Heart left ventricle (tissue), 13 donors: ENCODE data around the gene MYCT1.

ENCODE experiments used
- CTCF ChIP-seq, 12 donors: fragments of 200-600 bp; sonication (generic) in 4 of 12; IDR thresholded peaks; one replicate each; pipeline versions ENCODE4 v1.5.0 to v1.8.0; 2018 to 2022; ENCODE audit warnings: antibody characterized with exemption in 12 of 12, mild to moderate bottlenecking in 5 of 12
- POLR2A ChIP-seq, 2 donors: fragments of 450-650 bp; IDR thresholded peaks; one replicate each; pipeline ENCODE4 v1.6.1; 2017; ENCODE audit warnings: antibody characterized with exemption in 2 of 2, mild to moderate bottlenecking in 2 of 2, moderate library complexity in 2 of 2
- donor health status: ischemic (EF 13 %, LVEDD 7.1; RV severe dilation, severe dysfunction).
- donor health status: DM: no; HTN: yes; CAD: no.
- donor health status: DM: no; HTN: no; CAD: no.
- donor health status: ischemic (EF 25% LVEDD 6.9; RV normal size, moderate dysfunction).
- donor health status: ischemic (EF 25% LVEDD 5.7; RV mildly dilated, moderate dysfunction).
- donor health status: ischemic (EF 35%, LVEDD 5.7; RV mildly dilated, moderate dysfunction).
- donor health status: nonischemic (EF 11% LVEDD 7.7; RV severe dilation, severe dysfunction).
- donor health status: DM: yes; HTN: yes; CAD: no.
- donor health status: PGD.
- donor health status: ischemic (EF 29% LVEDD 5.4; RV normal size, mild dysfunction).
- donor health status: nonischemic (EF 23%, LVEDD 6.1; RV moderate dilation, normal function).

DNA sequence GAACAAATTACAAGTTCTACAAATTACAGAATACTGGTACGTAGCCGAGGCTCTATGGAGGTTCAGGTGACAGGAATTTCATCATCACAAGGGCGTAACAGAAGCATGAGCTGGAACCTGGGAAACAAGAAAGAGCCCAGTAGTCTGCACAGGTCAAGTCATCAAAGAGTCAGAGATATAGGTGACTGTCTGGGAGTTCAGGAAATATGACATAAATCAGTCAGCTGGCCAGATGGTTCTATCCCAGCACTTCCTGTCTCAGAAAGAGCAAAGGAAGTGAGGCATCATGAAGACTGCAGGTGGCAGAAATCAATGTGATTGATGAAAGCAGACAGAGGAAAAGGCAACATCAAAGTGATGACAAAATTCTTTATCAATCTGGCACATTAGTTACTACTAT, 23.3 kb downstream of the MYCT1 start:
- TF ChIP-seq CTCF (IDR thresholded peaks at IDR 0.05): no peak
- no peak for TF ChIP-seq POLR2A (IDR thresholded peaks at IDR 0.05)
